ENCODE data around the gene CES3. TPM values are rescaled to one million over a fixed set of nuclear protein-coding genes. Genes with fewer than 3 reads are reported as not detected.

CES3 gene
- polyA plus RNA-seq, 1 donor from 2014 or later: 1.8 TPM

- H3K27ac ChIP-seq (ENCODE audit: low read length): no peak within 1 kb of the TSS
- H3F3A ChIP-seq (ENCODE audit: insufficient read depth, low read length, poor library complexity, severe bottlenecking): no peaks in the 10 kb centered on the region
- no peak for TF ChIP-seq SMC3 (conservative IDR thresholded peaks at IDR 0.05; ENCODE audit: poor library complexity)
- TF ChIP-seq EZH2 (IDR thresholded peaks at IDR 0.05; ENCODE audit: borderline replicate concordance, insufficient read depth, low read length, poor library complexity, severe bottlenecking): no peak
- peaks cover 12% of the 10 kb centered on the region for H3K27me3 ChIP-seq (ENCODE audit: insufficient read depth, low read depth, low read length)
- no peak within 1 kb of the TSS for H3K4me2 ChIP-seq (ENCODE audit: low read length)
- H3K9me3 ChIP-seq (ENCODE audit: low read length): no peaks in the 10 kb centered on the region
- no peak within 1 kb of the TSS for H2AFZ ChIP-seq (ENCODE audit: low read depth, low read length)
- no peak within 1 kb of the TSS for H3K9ac ChIP-seq (ENCODE audit: low read length)
- no peaks in the 10 kb centered on the region for H3K36me3 ChIP-seq (ENCODE audit: insufficient read depth, low read length)
- H3K9me2 ChIP-seq (ENCODE audit: insufficient read depth, low read length): no peaks in the 10 kb centered on the region
- H4K20me1 ChIP-seq (ENCODE audit: insufficient read depth): no peaks in the 10 kb centered on the region
- no peaks in the 10 kb centered on the region for H3K79me2 ChIP-seq (replicated peaks; ENCODE audit: insufficient read depth, low read length)
- H3K4me3 ChIP-seq (ENCODE audit: low read length): no peak within 1 kb of the TSS
Measured at GRCh38 chr16:66918803-66919568, 42.1 kb upstream of the CES3 start, which contains the start of gene CDH16. CDH16 (minus strand) TSS chr16:66918885; CDS start chr16:66918065, 820 bp downstream.

- H3K9ac ChIP-seq (ENCODE audit: low read length): no peak overlapping the region
- TF ChIP-seq EZH2 (IDR thresholded peaks at IDR 0.05; ENCODE audit: borderline replicate concordance, insufficient read depth, low read length, poor library complexity, severe bottlenecking) (no peak), EP300 (conservative IDR thresholded peaks at IDR 0.05; ENCODE audit: poor library complexity, severe bottlenecking) (no peak), POLR2AphosphoS5 (IDR thresholded peaks at IDR 0.05) (no peak)
- no peaks in the 10 kb centered on the region for H3K79me2 ChIP-seq (replicated peaks; ENCODE audit: insufficient read depth, low read length)
- H3K4me2 ChIP-seq (ENCODE audit: low read length): no peak overlapping the region
- no peak overlapping the region for H2AFZ ChIP-seq (ENCODE audit: low read depth, low read length)
- no peaks in the 10 kb centered on the region for H3K9me3 ChIP-seq (ENCODE audit: low read length)
- peaks cover 19% of the 10 kb centered on the region for H3K27me3 ChIP-seq (ENCODE audit: insufficient read depth, low read depth, low read length)
- H3K4me3 ChIP-seq (ENCODE audit: low read length): no peak overlapping the region
- no peaks in the 10 kb centered on the region for H3F3A ChIP-seq (ENCODE audit: insufficient read depth, low read length, poor library complexity, severe bottlenecking)
- no peak overlapping the region for H3K27ac ChIP-seq (ENCODE audit: low read length)
- H3K9me2 ChIP-seq (ENCODE audit: insufficient read depth, low read length): no peaks in the 10 kb centered on the region
- no peaks in the 10 kb centered on the region for H4K20me1 ChIP-seq (ENCODE audit: insufficient read depth)
- H3K36me3 ChIP-seq (ENCODE audit: insufficient read depth, low read length): no peaks in the 10 kb centered on the region
Measured at GRCh38 chr16:66919569-66920298, 41.3 kb upstream of the CES3 start.

- Histone ChIP-seq H3K4me3 (ENCODE audit: low read length) (no peak overlapping the region), H2AFZ (ENCODE audit: low read depth, low read length) (no peak overlapping the region), H3K4me2 (ENCODE audit: low read length) (no peak overlapping the region), H3K79me2 (replicated peaks; ENCODE audit: insufficient read depth, low read length) (no peaks in the 10 kb centered on the region), H3K27me3 (ENCODE audit: insufficient read depth, low read depth, low read length) (peaks cover 24% of the 10 kb centered on the region), H3K9me2 (ENCODE audit: insufficient read depth, low read length) (no peaks in the 10 kb centered on the region), H3K9ac (ENCODE audit: low read length) (no peak overlapping the region), H3K9me3 (ENCODE audit: low read length) (no peaks in the 10 kb centered on the region), H3K36me3 (ENCODE audit: insufficient read depth, low read length) (no peaks in the 10 kb centered on the region), H3K27ac (ENCODE audit: low read length) (no peak overlapping the region), H3F3A (ENCODE audit: insufficient read depth, low read length, poor library complexity, severe bottlenecking) (no peaks in the 10 kb centered on the region), H4K20me1 (ENCODE audit: insufficient read depth) (no peaks in the 10 kb centered on the region)
- no peak for TF ChIP-seq REST (IDR thresholded peaks at IDR 0.05; ENCODE audit: borderline replicate concordance)
- TF ChIP-seq EZH2 (IDR thresholded peaks at IDR 0.05; ENCODE audit: borderline replicate concordance, insufficient read depth, low read length, poor library complexity, severe bottlenecking): no peak
- no peak for TF ChIP-seq EP300 (conservative IDR thresholded peaks at IDR 0.05; ENCODE audit: poor library complexity, severe bottlenecking)
- TF ChIP-seq SMC3 (conservative IDR thresholded peaks at IDR 0.05; ENCODE audit: poor library complexity): no peak
- no peak for TF ChIP-seq RAD21 (conservative IDR thresholded peaks at IDR 0.05)
- TF ChIP-seq MXI1 (conservative IDR thresholded peaks at IDR 0.05; ENCODE audit: poor library complexity, severe bottlenecking): no peak
- no peak for TF ChIP-seq POLR2AphosphoS5 (IDR thresholded peaks at IDR 0.05)
- no peak for TF ChIP-seq CTCF (IDR thresholded peaks at IDR 0.05; ENCODE audit: poor library complexity, severe bottlenecking)
- no peak for TF ChIP-seq TAF1 (IDR thresholded peaks at IDR 0.05; ENCODE audit: low read depth)
Measured at GRCh38 chr16:66920299-66920590, 40.8 kb upstream of the CES3 start.
